Activated naive CD8-positive, alpha-beta T cell (primary cell): ENCODE data around the gene TRIM47.

Source experiments
- H3K27ac Mint-ChIP-seq: one replicate; pipeline ENCODE4 v1.8.0; 2021; ENCODE audit warnings: mixed read lengths
- H3K27me3 Mint-ChIP-seq: one replicate; pipeline ENCODE4 v1.8.0; 2021; ENCODE audit warnings: mixed read lengths
- H3K36me3 Mint-ChIP-seq: one replicate; pipeline ENCODE4 v1.8.0; 2021; ENCODE audit warnings: mixed read lengths
- H3K4me1 Mint-ChIP-seq: one replicate; pipeline ENCODE4 v1.8.0; 2021; ENCODE audit warnings: low read depth, mixed read lengths
- H3K4me3 Mint-ChIP-seq: one replicate; pipeline ENCODE4 v1.8.0; 2021; ENCODE audit warnings: mild to moderate bottlenecking, mixed read lengths
- H3K9me3 Mint-ChIP-seq: one replicate; pipeline ENCODE4 v1.8.0; 2021; ENCODE audit warnings: low read depth, mixed read lengths

Gene TRIM47, protein sequence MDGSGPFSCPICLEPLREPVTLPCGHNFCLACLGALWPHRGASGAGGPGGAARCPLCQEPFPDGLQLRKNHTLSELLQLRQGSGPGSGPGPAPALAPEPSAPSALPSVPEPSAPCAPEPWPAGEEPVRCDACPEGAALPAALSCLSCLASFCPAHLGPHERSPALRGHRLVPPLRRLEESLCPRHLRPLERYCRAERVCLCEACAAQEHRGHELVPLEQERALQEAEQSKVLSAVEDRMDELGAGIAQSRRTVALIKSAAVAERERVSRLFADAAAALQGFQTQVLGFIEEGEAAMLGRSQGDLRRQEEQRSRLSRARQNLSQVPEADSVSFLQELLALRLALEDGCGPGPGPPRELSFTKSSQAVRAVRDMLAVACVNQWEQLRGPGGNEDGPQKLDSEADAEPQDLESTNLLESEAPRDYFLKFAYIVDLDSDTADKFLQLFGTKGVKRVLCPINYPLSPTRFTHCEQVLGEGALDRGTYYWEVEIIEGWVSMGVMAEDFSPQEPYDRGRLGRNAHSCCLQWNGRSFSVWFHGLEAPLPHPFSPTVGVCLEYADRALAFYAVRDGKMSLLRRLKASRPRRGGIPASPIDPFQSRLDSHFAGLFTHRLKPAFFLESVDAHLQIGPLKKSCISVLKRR

DNA sequence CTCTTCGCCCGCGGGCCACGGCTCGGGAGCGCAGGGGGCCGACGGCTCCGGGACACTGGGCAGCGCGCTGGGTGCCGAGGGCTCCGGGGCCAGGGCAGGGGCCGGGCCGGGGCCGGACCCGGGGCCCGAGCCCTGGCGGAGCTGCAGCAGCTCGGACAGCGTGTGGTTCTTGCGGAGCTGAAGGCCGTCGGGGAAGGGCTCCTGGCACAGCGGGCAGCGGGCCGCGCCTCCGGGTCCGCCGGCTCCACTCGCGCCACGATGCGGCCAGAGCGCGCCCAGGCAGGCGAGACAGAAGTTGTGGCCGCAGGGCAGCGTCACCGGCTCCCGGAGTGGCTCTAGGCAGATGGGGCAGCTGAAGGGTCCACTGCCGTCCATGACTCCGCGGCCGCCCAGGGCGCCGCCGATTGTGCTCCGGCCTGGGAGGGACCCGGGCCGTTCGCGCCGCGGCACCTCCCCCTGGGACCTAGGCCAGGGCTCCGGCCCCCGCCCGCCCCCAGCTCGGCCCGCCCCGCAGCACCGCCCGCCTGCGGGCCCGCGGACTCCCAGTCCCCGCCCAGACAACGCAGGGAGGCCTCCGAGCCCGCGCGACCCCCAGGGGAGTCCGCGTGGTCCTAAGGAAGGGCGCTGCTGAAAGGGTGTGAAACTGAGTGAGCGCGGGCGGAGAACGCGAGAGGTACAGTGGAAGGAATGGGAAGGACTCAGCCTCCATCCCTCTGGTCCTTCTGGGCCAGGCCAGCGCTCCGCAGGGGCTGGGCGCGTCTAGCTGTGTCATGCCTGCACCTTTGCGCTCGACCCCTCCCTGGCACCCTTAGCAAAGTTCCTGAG is at the start of gene TRIM47:
Gene TRIM47 (minus strand): TSS at position 408 of the 825 bp plus-strand sequence. CDS start 33 bp downstream, at position 375.
- H3K27me3 Mint-ChIP-seq = no peaks in the 10 kb centered on the region
- no peaks in the 10 kb centered on the region for H3K36me3 Mint-ChIP-seq
- H3K27ac Mint-ChIP-seq = peak within 1 kb of the TSS; percentile 94
- H3K9me3 Mint-ChIP-seq = no peaks in the 10 kb centered on the region
- peaks cover 46% of the 10 kb centered on the region for H3K4me1 Mint-ChIP-seq
- H3K4me3 Mint-ChIP-seq = peak within 1 kb of the TSS; percentile 91

DNA sequence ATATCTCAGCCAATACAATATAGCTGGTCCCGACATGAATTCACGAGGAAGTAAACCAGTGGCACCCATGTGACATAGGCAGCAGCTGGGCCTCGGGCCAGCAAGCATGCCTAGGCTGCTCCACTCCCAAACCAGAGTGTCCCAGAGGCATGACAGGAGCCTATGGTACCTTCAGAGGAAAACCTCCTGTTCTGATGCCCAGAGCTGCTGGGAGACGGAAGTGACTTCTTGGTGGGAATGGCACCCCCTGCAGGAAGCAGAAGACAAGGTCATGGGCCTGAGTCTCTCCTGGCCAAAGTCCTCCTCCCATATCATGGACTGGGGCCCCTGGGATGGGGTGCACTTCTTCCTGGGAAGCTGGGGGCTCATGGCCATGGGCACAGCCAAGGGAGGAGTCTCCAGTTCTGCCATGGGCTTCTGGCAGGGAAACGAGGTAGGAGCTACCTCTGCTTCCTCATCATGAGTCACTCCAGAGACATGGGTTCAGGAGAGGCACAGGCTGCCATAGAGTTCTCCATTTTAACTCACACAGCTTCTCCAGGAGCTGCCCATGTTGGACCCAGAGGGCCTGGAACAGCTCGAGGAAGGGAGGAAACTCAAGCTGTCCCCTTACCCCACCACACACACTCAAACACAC is 49.0 kb upstream of the TRIM47 start:
- Mint-ChIP-seq H3K36me3 (no peaks in the 10 kb centered on the region), H3K9me3 (no peaks in the 10 kb centered on the region), H3K27ac (no peak overlapping the region), H3K27me3 (no peaks in the 10 kb centered on the region), H3K4me3 (no peak overlapping the region), H3K4me1 (no peaks in the 10 kb centered on the region)

DNA sequence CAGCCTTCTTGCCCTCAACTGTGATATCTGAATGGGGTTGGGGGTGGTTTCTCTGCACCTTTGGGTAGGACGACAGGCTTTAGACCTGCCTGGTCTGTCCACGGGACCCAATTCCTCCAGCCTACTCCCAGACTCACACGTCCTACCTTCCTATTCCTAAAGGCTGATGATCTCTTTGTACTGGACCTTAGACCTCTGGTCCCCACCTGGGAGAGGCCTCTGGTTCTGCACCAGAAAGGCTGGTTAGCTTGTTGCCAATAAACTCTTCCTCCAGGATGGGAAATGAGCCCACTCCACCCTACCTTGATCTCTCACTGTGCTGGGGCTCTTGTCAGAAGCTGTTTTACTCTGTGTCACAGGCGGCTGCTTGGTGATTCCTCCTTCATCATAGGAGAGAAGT is 48.1 kb upstream of the TRIM47 start:
- no peaks in the 10 kb centered on the region for H3K9me3 Mint-ChIP-seq
- no peak overlapping the region for H3K4me3 Mint-ChIP-seq
- H3K36me3 Mint-ChIP-seq = no peaks in the 10 kb centered on the region
- no peaks in the 10 kb centered on the region for H3K4me1 Mint-ChIP-seq
- H3K27me3 Mint-ChIP-seq = no peaks in the 10 kb centered on the region
- no peak overlapping the region for H3K27ac Mint-ChIP-seq

DNA sequence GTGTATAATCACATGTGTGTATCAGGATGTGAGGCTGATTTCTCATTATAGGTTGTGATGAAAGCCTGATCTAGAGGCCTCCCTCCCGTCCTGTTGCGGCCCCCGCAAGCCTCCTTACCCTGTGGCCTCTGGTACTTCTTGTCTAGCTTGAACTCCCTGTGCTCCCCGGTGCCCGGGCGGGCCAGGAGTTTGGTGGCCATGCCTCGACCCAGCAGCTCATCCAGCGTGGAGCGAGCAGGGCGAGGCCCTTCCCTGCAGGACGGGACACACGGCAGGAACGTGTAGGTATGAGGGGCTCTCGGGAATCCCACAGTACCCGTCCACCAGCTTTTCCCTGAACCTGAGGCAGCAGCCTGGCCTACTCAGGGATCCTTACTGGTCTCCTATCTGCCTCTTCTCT is 47.5 kb upstream of the TRIM47 start:
- no peaks in the 10 kb centered on the region for H3K36me3 Mint-ChIP-seq
- H3K27me3 Mint-ChIP-seq = no peaks in the 10 kb centered on the region
- no peak overlapping the region for H3K27ac Mint-ChIP-seq
- no peak overlapping the region for H3K4me3 Mint-ChIP-seq
- H3K4me1 Mint-ChIP-seq = no peaks in the 10 kb centered on the region
- H3K9me3 Mint-ChIP-seq = no peaks in the 10 kb centered on the region

DNA sequence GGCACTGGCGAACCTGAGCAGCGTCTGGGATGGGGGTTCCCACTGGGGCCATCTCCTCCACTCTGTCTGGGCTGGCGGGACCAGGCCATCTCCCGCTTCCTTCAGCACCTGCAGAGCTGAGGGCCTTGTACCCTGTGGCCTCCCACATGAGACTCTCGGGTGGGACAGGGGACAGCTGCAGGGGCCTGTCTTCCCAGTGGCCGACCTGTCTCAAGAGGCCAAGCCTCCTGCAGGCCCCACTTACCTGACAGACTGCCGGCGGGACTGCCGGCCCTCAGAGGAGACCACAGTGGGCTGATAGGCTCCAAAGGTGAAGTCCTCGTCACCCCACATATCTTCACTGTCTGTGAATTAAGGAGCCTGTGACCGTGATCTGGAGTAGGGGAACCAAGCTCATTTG is 46.7 kb upstream of the TRIM47 start:
- H3K27ac Mint-ChIP-seq = no peak overlapping the region
- no peak overlapping the region for H3K4me3 Mint-ChIP-seq
- H3K27me3 Mint-ChIP-seq = no peaks in the 10 kb centered on the region
- no peaks in the 10 kb centered on the region for H3K4me1 Mint-ChIP-seq
- H3K36me3 Mint-ChIP-seq = no peaks in the 10 kb centered on the region
- H3K9me3 Mint-ChIP-seq = no peaks in the 10 kb centered on the region

DNA sequence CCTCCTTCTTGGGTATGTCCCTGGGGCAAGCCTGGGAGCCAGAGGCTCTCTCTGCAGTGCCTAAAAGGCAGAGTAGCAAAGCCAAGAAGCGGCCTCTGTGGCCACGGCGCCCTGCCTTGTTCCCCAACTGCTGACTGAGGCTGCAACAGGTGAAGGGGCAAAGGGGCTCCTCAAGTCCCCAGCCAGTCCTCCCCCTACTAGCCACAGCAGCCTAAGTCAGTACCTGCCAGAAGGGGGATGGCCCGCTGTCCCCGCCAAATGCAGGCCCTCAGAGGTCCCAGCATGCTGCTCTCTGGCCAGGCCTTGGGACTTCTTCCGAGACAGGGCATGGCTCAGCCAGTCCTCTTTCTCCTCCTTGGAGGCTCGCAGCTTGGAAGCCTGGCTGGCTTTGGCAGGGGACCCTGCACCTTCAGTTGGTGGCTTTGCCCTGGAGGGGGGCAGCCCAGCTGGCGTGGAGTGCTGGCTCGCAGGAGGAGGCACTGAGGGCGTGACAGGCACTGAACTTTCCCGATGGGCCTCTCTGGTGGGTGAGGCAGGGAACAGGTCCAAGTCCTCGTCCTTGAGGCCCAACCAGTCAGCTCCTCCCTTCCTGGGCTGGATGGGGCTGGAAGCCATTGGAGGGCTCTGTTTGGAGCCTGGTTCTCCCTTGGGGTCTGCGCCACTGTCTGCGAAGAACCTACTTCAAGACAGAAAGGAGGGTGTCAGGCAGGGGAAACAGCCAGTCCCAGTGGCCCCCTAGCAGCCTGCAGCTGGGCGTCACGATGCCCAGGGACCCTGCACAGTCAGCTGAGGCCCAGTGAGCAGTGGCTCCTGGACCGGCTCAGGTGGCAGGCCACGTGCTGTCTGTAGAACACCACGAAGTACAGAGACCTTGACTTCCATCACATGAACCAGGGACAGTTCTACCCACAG is 44.8 kb upstream of the TRIM47 start:
- Mint-ChIP-seq H3K36me3 (no peaks in the 10 kb centered on the region), H3K9me3 (no peaks in the 10 kb centered on the region), H3K4me3 (no peak overlapping the region), H3K27ac (no peak overlapping the region), H3K27me3 (no peaks in the 10 kb centered on the region), H3K4me1 (no peaks in the 10 kb centered on the region)

DNA sequence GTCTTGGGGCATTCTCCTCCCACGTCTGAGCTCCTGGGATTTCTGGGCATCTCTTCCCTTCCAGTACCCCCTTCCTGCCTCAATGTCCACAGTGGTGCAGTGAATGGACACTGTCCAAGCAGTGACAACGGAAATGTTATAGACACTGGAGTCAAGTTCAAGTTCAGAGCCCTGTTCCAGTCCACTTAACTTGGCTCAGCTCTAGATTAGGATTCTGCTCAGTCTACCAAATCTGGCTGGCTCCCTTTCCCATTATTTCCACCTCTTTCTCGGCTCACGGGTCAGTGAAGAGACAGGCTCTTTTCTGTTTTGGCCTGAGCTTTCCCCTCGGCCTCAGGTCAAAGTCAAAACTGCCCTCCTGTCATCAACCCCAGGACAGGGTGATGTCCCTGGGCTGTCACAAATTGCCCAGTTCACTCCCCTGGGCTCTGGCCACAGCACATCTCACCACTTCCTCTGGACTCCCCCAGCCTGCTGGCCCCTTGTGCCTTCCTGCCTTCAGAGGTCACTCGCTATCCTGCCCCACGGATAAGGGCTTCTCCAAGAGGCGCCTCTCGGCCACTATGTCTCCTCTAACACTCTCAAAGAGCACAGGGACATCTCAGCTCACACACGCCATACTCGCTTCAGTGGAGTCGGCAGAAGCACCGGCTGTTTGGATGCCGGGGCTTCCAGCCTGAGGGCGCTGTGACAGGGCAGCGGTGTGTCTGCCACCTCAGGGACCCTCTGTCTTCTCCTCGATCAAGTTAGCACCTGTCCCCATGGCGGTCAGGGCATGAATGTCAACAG is 44.0 kb upstream of the TRIM47 start:
- Mint-ChIP-seq H3K4me3 (no peak overlapping the region), H3K9me3 (no peaks in the 10 kb centered on the region), H3K27ac (no peak overlapping the region), H3K4me1 (no peaks in the 10 kb centered on the region), H3K36me3 (no peaks in the 10 kb centered on the region), H3K27me3 (no peaks in the 10 kb centered on the region)

DNA sequence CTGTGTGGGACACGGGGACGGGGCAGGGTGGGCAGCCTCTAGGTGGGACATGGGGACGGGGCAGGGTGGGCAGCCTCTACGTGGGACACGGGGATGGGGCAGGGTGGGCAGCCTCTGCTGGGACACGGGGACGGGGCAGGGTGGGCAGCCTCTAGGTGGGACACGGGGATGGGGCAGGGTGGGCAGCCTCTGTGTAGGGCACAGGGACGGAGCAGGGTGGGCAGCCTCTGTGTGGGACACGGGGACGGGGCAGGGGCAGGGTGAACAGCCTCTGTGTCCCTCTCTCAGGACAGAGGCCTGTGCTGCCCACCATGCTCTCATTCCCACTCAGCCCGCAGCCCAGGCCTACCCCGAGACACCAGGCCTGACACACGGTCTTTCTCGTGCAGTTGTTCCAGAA is 43.2 kb upstream of the TRIM47 start:
- Mint-ChIP-seq H3K4me1 (no peaks in the 10 kb centered on the region), H3K9me3 (no peaks in the 10 kb centered on the region), H3K4me3 (no peak overlapping the region), H3K36me3 (no peaks in the 10 kb centered on the region), H3K27ac (no peak overlapping the region), H3K27me3 (no peaks in the 10 kb centered on the region)

DNA sequence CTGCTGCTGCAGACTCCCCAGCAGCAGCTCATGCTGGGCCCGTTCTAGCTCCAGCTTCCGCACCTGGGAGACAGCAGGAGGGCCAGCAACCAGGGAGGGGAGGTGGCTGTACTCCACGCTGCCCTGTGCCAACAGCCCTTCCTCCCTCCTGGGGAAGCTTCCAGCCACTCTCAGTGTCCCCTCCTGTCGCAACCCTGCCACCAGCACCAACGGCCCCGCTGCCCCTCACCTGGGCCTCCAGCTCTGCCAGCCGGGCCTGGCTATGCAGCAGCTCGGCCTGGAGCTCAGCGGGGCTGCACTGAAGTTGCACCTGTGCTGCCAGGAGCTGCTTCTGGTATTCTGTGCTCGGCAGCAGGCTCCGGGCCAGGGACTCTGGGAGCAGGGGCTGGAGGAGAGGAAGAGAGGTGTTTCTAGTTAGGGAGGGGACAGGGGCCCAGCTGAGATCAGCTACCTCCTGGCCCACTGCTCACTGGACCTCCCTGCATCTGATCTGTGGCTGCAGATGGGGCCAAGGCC is 41.7 kb upstream of the TRIM47 start:
- no peaks in the 10 kb centered on the region for H3K36me3 Mint-ChIP-seq
- no peak overlapping the region for H3K4me3 Mint-ChIP-seq
- H3K27me3 Mint-ChIP-seq = no peaks in the 10 kb centered on the region
- no peak overlapping the region for H3K27ac Mint-ChIP-seq
- no peaks in the 10 kb centered on the region for H3K9me3 Mint-ChIP-seq
- H3K4me1 Mint-ChIP-seq = no peaks in the 10 kb centered on the region

DNA sequence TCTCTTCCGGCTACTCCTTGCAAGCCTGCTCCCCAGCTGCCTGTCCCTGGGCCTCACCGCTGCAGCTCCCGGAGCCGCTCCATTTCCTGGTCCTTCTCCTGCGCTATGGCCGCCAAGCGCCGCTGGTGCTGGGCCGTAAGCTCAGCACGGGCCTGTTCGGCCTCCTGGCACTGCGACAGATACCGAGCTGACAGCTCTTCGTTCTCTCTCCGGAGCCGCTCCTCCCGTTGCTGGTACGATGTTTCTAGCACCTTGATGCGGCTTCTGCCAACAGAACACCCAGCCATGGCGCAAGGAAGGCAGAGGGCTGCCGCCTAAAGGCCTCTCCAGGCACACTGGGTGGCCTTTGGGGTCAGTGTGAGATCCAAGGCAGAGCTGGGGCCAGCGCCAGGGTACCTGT is 41.2 kb upstream of the TRIM47 start:
- Mint-ChIP-seq H3K4me3 (no peak overlapping the region), H3K27ac (no peak overlapping the region), H3K9me3 (no peaks in the 10 kb centered on the region), H3K4me1 (no peaks in the 10 kb centered on the region), H3K36me3 (no peaks in the 10 kb centered on the region), H3K27me3 (no peaks in the 10 kb centered on the region)

DNA sequence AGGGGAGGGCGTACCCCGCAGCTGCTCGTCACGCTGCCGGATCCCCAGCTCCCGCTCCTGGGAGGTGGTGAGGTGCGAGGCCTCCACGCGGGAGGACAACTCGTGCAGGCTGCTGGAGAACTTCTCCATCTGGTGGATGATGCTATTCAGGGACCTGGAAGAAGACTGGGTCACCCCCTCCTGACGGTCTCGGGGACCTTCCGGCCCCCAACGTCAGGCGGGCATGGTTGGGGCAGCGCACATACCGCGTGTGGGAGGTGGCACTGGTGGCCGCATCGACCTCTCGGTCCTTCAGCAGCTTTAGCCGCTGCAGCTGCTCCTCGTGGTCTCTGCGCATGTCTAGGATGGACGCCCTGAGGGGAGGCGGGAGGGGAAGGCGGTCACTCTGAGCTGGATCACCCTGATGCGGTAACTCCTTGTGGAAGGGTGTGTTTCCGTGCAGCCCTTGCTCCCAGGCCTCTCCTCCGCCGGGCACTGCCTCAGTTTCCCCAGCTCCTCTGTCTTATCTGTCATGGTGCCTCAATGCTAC is 39.6 kb upstream of the TRIM47 start:
- H3K27ac Mint-ChIP-seq = no peak overlapping the region
- H3K9me3 Mint-ChIP-seq = no peaks in the 10 kb centered on the region
- no peak overlapping the region for H3K4me3 Mint-ChIP-seq
- H3K36me3 Mint-ChIP-seq = no peaks in the 10 kb centered on the region
- no peaks in the 10 kb centered on the region for H3K27me3 Mint-ChIP-seq
- no peaks in the 10 kb centered on the region for H3K4me1 Mint-ChIP-seq

DNA sequence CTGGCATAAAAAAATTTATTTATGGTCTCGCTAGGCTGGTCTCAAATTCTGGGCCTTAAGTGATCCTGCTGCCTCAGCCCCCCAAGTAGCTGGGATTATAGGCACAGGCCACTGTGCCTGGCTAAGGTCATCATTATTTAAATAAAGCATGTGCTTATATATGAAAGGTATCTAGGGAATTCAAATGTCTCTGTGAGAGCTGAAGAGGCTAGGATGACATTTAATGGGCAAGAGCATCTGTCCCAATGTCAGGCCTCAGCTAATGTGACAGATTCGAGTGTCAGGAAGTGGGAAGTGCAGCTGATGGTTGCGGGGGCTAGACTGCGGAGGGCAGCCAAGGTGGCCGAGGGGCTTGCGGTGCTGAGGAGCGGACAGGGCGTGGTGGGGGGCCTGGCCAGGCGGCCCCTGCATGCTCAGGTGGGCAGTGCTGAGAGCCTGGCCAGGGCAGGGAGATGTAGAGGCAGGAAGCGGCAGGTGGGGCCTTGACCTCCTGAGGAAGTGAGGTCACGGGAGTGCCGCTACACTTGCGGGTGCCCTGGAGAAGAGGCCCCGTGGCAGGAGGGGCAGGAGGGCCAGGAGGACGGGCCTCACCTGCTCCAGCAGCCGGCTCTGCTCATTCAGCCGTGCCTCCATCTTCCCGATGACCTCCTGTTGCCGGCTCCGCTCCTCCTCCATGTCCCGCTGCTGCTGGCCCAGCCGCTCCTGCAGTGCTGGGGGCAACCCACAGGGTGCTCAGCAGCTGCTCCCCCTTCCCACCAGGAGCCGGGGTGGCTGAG is 38.9 kb upstream of the TRIM47 start:
- no peaks in the 10 kb centered on the region for H3K4me1 Mint-ChIP-seq
- no peak overlapping the region for H3K4me3 Mint-ChIP-seq
- H3K27ac Mint-ChIP-seq = no peak overlapping the region
- H3K36me3 Mint-ChIP-seq = no peaks in the 10 kb centered on the region
- H3K9me3 Mint-ChIP-seq = no peaks in the 10 kb centered on the region
- H3K27me3 Mint-ChIP-seq = no peaks in the 10 kb centered on the region
